BLaER1 (cell line): ENCODE results near the gene GRIA1.

Source experiments
- H3K27ac ChIP-seq: shearing (Covaris generic); formaldehyde crosslinking; 2 replicates; pipeline ENCODE4 v1.8.1; 2022
- H3K27me3 ChIP-seq: shearing (Covaris generic); formaldehyde crosslinking; 2 replicates; pipeline ENCODE4 v1.8.1; 2022
- H3K36me3 ChIP-seq: shearing (Covaris generic); formaldehyde crosslinking; 2 replicates; pipeline ENCODE4 v1.8.1; 2022
- H3K4me1 ChIP-seq: shearing (Covaris generic); formaldehyde crosslinking; 2 replicates; pipeline ENCODE4 v1.8.1; 2022
- H3K4me2 ChIP-seq: shearing (Covaris generic); formaldehyde crosslinking; 2 replicates; pipeline ENCODE4 v1.8.1; 2022
- H3K4me3 ChIP-seq: shearing (Covaris generic); formaldehyde crosslinking; 2 replicates; pipeline ENCODE4 v1.8.1; 2022
- H3K9ac ChIP-seq: shearing (Covaris generic); formaldehyde crosslinking; 2 replicates; pipeline ENCODE4 v1.8.1; 2022
- H3K9me3 ChIP-seq: shearing (Covaris generic); formaldehyde crosslinking; 2 replicates; pipeline ENCODE4 v1.8.1; 2022
- H4K20me1 ChIP-seq: shearing (Covaris generic); formaldehyde crosslinking; 2 replicates; pipeline ENCODE4 v1.8.1; 2022
- Cebpa-rat ChIP-seq: shearing (Covaris generic); IDR thresholded peaks from 2 replicates; pipeline ENCODE4 v1.8.1; 2022

Gene GRIA1

DNA sequence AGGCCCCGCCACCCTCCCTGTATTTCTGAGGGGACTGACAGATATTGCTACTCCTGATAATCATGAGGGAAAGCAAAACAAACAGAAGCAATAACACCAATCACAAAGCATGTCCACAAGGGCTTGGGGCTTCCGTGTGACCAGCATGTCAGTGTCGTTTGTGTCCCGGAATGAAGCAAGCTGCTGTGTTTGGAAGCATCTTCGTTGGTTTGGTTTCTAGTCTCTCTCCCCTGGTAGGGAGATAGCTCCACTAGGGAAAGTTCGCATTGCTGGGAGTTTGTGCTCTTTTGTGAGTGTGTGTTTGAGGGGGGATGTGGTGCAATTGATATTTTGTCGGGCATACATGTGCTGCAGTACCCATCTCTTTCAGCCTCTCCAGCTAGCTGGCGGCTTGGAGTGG, 1.4 kb downstream of the GRIA1 start:
- no peak overlapping the region for H3K27ac ChIP-seq
- TF ChIP-seq Cebpa-rat = no peak
- no peak overlapping the region for H3K4me2 ChIP-seq
- no peaks in the 10 kb centered on the region for H3K9me3 ChIP-seq
- peaks cover 12% of the 10 kb centered on the region for H3K4me1 ChIP-seq
- no peak overlapping the region for H3K9ac ChIP-seq
- H3K36me3 ChIP-seq = no peaks in the 10 kb centered on the region
- H3K27me3 ChIP-seq = peaks cover 13% of the 10 kb centered on the region; the same call in 1 of the 2 replicates
- no peak overlapping the region for H3K4me3 ChIP-seq
- H4K20me1 ChIP-seq = no peaks in the 10 kb centered on the region

DNA sequence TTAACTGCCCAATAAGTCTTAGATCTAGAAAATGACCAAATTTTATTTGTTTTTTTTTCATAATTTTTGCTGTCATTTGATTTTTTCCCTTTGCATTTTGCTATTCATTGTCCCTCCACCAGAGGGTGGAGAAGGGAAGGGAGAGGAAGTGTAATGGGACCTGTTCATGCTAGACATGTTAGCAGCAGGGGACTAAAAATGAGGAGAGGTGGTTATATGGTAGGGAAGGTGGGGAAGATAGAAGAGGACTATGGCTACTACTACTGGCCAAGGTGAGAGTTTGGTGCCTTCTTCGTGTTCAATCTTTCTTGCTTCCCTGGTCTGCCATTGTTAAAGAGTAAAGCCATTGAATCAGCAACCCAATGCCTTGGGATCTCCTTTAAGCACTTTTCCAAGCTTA, 6.4 kb downstream of the GRIA1 start:
- no peak overlapping the region for H3K4me2 ChIP-seq
- H3K4me3 ChIP-seq = no peak overlapping the region
- H3K4me1 ChIP-seq = peaks cover 12% of the 10 kb centered on the region
- no peak overlapping the region for H3K9ac ChIP-seq
- no peaks in the 10 kb centered on the region for H3K27me3 ChIP-seq
- H3K27ac ChIP-seq = no peak overlapping the region
- no peaks in the 10 kb centered on the region for H4K20me1 ChIP-seq
- no peaks in the 10 kb centered on the region for H3K9me3 ChIP-seq
- H3K36me3 ChIP-seq = no peaks in the 10 kb centered on the region
- TF ChIP-seq Cebpa-rat = no peak

DNA sequence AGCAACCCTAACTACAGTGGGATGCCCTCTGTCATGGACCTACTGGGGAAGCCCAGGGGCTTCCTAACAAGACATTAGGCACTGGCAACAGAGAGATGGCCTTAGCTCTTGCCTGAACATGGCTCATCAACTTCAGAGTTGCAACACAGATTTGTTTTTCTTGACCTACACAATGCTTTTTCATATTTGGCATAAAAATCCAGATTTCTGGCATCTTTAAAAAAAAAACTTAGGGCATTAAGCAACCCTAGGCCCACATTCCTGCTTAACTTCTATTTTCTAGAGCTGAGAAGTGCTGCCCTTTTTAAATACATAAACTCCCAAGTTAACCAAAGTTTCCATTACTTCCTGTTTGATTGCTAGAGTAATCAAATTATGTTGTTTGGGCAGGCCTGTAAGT, 8.0 kb downstream of the GRIA1 start:
- H3K27me3 ChIP-seq = no peaks in the 10 kb centered on the region
- H3K27ac ChIP-seq = no peak overlapping the region
- H3K36me3 ChIP-seq = no peaks in the 10 kb centered on the region
- H3K9me3 ChIP-seq = no peaks in the 10 kb centered on the region
- TF ChIP-seq Cebpa-rat = no peak
- peaks cover 12% of the 10 kb centered on the region for H3K4me1 ChIP-seq
- H3K4me3 ChIP-seq = no peak overlapping the region
- no peak overlapping the region for H3K4me2 ChIP-seq
- no peaks in the 10 kb centered on the region for H4K20me1 ChIP-seq
- H3K9ac ChIP-seq = no peak overlapping the region

DNA sequence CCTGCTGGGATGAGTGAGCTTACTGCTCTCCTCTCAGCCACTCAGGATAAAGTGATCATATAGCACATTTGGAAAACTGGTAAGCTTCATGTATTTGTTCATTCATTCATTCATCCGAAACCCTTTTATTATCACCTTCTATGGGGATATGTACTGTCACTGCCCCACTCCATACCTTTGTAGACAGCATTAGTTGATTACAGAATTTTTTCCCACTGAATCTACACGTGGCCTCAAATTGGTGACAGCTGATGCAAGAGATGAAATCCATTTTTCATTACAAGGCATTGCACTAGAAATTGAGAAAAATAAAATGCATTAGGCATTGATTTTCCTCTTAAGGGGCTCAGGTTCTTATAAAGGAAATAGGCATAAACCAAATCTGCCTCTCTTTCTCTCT, 9.7 kb downstream of the GRIA1 start:
- H3K4me1 ChIP-seq = peaks cover 2% of the 10 kb centered on the region
- H3K27ac ChIP-seq = no peak overlapping the region
- no peaks in the 10 kb centered on the region for H4K20me1 ChIP-seq
- H3K4me2 ChIP-seq = no peak overlapping the region
- no peak for TF ChIP-seq Cebpa-rat
- H3K9ac ChIP-seq = no peak overlapping the region
- H3K36me3 ChIP-seq = no peaks in the 10 kb centered on the region
- no peaks in the 10 kb centered on the region for H3K27me3 ChIP-seq
- no peaks in the 10 kb centered on the region for H3K9me3 ChIP-seq
- H3K4me3 ChIP-seq = no peak overlapping the region

DNA sequence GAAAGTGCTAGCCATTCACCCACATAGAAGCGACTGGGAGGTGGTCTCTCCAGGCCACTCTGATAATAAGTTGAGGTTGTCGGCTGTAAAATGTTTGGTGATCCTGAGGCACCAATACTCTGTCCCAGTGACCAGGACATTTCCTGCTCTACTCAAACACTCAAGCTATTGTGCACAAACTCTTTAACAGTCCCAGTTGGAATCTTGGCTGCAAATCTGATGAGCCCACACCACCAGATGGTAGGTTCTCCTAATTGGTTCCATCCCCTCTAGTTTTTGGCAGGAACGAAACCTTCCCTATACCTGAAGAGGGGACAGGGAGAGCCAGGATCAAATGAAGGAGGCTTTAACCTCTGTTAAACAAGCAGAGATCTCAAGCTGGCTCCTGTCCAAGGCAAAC, 14.3 kb downstream of the GRIA1 start:
- H3K9ac ChIP-seq = no peak overlapping the region
- TF ChIP-seq Cebpa-rat = no peak
- H3K4me2 ChIP-seq = no peak overlapping the region
- H3K9me3 ChIP-seq = no peaks in the 10 kb centered on the region
- H3K36me3 ChIP-seq = no peaks in the 10 kb centered on the region
- H3K27ac ChIP-seq = no peak overlapping the region
- no peaks in the 10 kb centered on the region for H3K27me3 ChIP-seq
- no peak overlapping the region for H3K4me3 ChIP-seq
- H3K4me1 ChIP-seq = peaks cover 8% of the 10 kb centered on the region; the same call in 1 of the 2 replicates
- H4K20me1 ChIP-seq = no peaks in the 10 kb centered on the region

DNA sequence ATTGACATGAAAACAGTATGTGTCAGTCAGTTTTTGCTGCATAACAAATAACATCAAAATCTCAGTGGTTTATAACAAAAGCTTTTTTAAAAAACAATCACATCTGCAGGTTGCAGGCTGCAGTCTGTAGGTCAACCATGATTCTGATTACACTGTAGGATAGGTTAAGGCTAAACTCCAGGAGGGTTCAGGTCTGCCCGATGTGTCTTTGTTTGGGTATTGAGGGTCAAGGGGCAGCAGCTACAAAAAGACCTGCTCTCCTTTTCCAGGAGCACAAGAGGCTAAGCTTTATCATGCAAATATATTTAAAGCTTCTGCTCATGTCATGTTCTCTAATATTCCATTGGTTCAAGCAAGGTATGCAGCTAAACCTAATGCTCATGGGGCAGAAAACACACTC, 18.2 kb downstream of the GRIA1 start:
- Histone ChIP-seq H3K9me3 (0 out of 2 replicates have a peak, but pooled peaks cover under 1% of the 10 kb centered on the region), H3K4me3 (no peak overlapping the region), H3K9ac (no peak overlapping the region), H3K4me2 (no peak overlapping the region), H3K27ac (no peak overlapping the region), H3K36me3 (no peaks in the 10 kb centered on the region), H3K27me3 (no peaks in the 10 kb centered on the region), H4K20me1 (no peaks in the 10 kb centered on the region), H3K4me1 (peaks cover 14% of the 10 kb centered on the region; the same call in 1 of the 2 replicates)
- TF ChIP-seq Cebpa-rat = no peak

DNA sequence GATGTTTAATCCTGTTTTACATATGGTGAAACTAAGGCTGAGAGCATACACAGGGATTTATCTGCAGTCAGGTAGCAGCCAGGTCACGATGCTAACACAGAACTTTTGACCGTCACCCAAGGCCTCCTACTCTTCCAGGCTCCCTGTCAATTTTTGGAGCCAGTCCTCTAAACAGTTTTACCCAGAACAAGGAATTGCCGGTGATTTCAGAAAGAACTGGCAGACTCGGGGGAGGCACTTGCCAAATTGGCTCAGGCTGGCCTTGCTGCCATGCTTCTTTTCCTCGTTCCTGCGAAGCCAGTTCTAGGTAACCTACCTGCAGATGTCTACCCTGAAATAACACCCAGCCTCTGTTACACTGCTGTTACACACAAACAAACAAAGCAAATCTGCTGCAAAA, 21.2 kb downstream of the GRIA1 start:
- peaks cover 10% of the 10 kb centered on the region; the same call in 1 of the 2 replicates for H3K9me3 ChIP-seq
- H3K4me1 ChIP-seq = peaks cover 19% of the 10 kb centered on the region
- H3K4me2 ChIP-seq = no peak overlapping the region
- no peak overlapping the region for H3K27ac ChIP-seq
- no peaks in the 10 kb centered on the region for H3K36me3 ChIP-seq
- no peak for TF ChIP-seq Cebpa-rat
- H4K20me1 ChIP-seq = no peaks in the 10 kb centered on the region
- H3K9ac ChIP-seq = no peak overlapping the region
- H3K27me3 ChIP-seq = no peaks in the 10 kb centered on the region
- H3K4me3 ChIP-seq = no peak overlapping the region

DNA sequence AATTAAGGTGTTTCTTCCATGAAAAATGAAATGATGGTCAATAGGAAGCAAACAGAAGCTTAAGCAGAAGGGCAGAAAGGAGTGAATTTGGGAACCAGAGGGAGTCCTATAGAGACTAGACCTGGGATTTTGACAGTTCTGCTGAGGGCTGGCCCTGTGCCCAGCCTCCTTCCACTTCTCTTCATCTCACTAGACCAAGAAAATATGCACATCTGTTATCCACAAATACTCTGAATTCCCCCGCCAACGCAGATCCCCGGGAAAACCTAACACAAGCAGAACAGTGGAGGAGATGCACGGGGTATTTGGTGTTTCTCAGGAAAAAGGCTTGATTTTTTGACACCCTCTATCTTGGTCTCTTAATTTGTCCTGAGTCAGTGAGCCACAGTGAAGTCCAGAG, 22.7 kb downstream of the GRIA1 start:
- TF ChIP-seq Cebpa-rat = no peak
- H4K20me1 ChIP-seq = no peaks in the 10 kb centered on the region

DNA sequence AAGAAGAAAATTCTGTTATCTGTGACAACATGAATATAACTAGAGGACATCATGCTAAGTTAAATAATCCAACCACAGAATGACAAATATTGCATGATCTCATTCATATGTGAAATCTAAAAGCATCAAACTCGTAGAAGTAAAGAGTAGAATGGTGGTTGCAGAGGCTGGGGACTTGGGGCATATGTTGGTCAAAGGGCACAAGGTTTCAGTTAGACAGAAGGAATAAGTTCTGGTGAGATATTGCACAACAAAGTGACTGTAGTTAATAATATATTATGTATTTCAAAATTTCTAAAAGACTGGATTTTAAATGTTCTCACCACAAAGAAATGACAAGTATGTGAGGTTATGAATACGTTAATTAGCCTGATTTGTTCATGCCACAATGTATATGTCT, 24.8 kb downstream of the GRIA1 start:
- Histone ChIP-seq H3K36me3 (no peaks in the 10 kb centered on the region), H3K27me3 (no peaks in the 10 kb centered on the region), H3K9ac (no peak overlapping the region), H3K27ac (no peak overlapping the region), H3K4me3 (no peak overlapping the region), H3K4me1 (peaks cover 20% of the 10 kb centered on the region), H4K20me1 (no peaks in the 10 kb centered on the region), H3K4me2 (no peak overlapping the region), H3K9me3 (peaks cover 10% of the 10 kb centered on the region; the same call in 1 of the 2 replicates)
- no peak for TF ChIP-seq Cebpa-rat

More for the DNA sequence above, 22.7 kb downstream of the GRIA1 start:
- Histone ChIP-seq H3K27ac (no peak overlapping the region), H3K36me3 (no peaks in the 10 kb centered on the region), H3K4me1 (peaks cover 34% of the 10 kb centered on the region), H3K4me2 (no peak overlapping the region), H3K27me3 (no peaks in the 10 kb centered on the region), H3K4me3 (no peak overlapping the region), H3K9ac (no peak overlapping the region), H3K9me3 (peaks cover 10% of the 10 kb centered on the region; the same call in 1 of the 2 replicates)

DNA sequence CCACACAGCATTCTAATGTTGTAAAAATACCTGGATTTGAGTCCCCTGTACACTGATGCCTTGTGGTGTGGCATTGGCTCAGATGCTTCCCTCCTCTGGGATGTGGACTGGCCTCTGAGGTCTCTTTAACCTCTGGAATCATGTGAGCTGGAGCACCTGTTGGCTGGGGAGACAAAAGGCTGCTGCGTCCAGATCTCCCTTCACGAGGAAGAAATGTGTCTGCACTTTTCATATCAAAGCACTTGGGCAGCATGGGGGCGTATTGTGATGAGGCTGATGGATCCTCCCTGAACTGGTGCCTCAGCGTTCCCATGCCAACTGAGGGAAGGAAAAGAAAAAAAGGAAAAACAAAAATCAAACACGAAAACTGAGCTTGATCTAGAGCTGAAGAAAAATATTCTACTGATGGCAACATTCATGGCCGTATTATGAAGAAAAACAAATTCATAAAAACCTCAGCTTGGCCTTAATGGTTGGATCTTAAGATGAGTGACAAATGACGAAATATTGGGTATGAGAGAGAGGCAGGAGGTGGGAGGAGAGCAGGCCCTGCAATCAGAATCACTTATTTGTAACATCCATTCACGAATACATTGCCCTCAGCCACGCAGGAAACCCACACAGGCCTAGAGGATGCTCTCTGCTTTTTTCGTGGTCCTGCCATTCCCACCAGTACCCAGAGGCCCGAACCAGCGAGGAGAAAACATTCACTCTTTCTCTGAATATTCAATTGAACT, 26.2 kb downstream of the GRIA1 start:
- H3K9me3 ChIP-seq = peaks cover 10% of the 10 kb centered on the region; the same call in 1 of the 2 replicates
- no peaks in the 10 kb centered on the region for H3K27me3 ChIP-seq
- H3K4me3 ChIP-seq = no peak overlapping the region
- H3K36me3 ChIP-seq = no peaks in the 10 kb centered on the region
- H3K9ac ChIP-seq = no peak overlapping the region
- peak overlapping the region; percentile 69 for H3K4me2 ChIP-seq
- H4K20me1 ChIP-seq = no peaks in the 10 kb centered on the region
- peaks cover 20% of the 10 kb centered on the region for H3K4me1 ChIP-seq
- no peak overlapping the region for H3K27ac ChIP-seq
- no peak for TF ChIP-seq Cebpa-rat
